GM21825 (cell line): ENCODE results near the gene STYXL2.

Experiments
- ATAC-seq: cut with Tn5 transposase; IDR thresholded peaks from one replicate; pipeline ENCODE4 v1.9.1; 2021; ENCODE audit warnings: mild to moderate bottlenecking, moderate library complexity; ENCODE audit not compliant: unreplicated experiment

STYXL2 gene

DNA sequence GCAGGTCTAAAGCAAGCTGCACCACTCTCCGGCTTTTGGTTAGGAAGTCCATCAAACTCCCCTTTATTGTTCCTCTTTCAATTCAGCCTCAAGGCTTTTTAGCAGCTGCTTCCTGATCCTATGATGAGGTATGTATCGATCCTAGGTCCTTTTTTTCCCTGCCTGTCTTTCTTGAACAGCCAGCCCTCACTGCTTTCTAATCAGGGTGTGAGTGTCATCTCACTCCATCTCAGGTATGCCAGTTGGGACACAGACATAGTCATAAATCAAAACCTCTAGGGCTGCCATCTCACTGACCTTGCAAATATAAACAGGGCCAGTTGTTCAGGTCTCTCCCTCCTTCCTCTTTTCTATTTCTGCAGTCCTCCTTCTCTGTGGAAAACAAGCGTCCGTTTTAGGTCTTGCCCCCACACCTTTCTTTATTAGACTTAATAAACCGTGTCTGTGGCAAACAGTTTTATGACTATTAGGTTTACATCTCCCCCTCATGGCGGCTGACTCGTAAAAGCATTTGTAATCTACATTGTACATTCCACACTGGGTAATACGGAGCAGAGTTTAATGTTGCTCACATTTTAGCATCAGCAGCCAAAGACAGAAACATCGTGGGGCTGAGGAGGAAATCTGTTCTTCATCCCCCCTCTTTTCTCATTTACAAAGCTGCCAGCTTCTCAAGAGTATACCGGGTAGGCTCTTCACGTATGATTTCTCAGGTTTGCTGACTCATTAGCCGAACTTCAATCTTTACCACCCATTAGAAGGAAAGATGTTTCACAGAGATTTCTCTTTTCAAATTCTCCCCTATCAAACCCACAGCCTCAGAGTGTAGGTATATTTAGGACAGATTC is 11.6 kb downstream of the STYXL2 start:
- no peak for ATAC-seq

- ATAC-seq, result no peak
These were observed 12.2 kb downstream of the STYXL2 start for GRCh38 chr1:167106119-167106461.

DNA sequence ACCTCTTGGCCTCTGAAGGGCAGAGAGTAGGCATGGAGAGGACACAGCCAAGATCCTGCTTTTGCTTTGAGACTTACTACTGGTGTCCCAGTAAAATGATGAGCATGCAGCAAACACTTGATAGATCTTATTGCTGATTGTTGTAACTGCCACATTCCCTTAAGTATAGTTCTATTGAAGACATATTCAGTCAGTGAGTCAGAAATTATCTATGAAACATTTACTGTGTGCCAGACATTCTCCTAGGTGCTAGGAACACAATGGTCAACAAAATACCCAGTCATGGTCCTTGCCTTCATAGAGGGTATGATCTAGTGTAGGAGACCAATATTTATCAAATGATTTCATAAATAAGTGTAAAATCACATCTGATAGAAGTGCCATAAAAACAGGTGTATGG is 13.6 kb downstream of the STYXL2 start:
- no peak for ATAC-seq

- peak; percentile 55 for ATAC-seq
These were observed 15.2 kb downstream of the STYXL2 start for GRCh38 chr1:167109125-167109524.

- no peak for ATAC-seq
These were observed 16.7 kb downstream of the STYXL2 start for GRCh38 chr1:167110586-167110985.

DNA sequence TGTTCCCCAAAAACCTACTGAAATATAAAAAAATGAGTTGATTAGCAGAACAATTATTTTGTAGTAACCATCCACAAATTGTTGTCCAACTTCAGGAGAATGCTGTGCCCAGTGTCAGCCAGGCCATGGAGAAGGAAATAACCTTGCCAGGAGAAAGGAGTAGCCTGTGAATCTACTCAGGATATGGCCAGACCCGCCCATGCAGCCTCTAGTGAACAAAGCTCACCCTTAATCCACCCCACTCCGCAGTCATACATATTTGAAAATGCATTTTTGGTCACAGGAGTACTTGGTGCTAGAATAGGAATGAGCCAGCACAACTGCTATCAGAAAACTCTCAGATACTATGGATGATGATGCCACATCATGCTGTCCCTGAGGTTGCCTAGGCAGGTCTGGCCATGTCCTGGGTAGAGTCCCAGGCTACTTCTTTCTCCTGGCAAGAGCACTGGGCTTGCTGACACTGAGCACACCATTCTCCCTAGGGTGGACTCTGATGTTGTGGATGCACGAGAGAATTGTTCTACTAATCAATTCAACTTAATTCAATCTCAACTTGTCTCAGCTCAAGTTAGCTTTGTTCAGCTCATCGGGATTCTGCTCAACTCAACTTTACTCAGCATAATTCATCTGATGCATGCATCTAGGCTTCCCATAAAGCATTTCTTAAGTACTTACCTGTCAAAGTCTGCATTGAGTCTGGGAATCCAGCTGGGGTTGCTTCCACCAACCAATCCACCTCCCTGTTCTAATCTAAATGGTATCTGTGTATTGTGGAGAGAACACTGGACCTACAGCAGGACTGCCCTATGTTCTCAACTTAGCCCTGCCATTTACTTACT is 18.2 kb downstream of the STYXL2 start:
- ATAC-seq, result no peak

GRCh38 chr1:167114725-167115124 is 20.9 kb downstream of the STYXL2 start:
- ATAC-seq, result no peak

- no peak for ATAC-seq
These were observed 21.8 kb downstream of the STYXL2 start for GRCh38 chr1:167115655-167116054.

GRCh38 chr1:167116174-167116573 is 22.3 kb downstream of the STYXL2 start:
- no peak for ATAC-seq

- ATAC-seq, result no peak
These were observed 23.4 kb downstream of the STYXL2 start for GRCh38 chr1:167117225-167117624.

DNA sequence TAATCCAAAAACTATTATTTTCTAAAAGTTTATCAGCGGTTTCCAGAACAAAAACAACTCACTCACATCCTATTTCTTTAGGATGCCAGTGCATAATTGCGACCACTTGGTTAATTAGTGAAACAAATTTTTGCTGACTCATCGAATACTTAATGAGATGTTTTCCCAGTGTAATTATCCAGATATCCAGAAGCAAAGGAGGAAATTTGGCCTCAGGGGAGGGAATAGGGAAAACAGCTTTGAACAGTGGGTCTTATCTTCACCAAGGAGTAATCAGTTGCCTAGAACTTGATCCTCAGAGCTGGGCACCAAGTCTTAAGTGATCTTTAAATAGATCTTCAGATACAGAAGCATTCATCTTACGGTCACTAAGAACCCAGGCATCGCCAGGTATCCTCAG is 24.3 kb downstream of the STYXL2 start:
- ATAC-seq, result no peak

DNA sequence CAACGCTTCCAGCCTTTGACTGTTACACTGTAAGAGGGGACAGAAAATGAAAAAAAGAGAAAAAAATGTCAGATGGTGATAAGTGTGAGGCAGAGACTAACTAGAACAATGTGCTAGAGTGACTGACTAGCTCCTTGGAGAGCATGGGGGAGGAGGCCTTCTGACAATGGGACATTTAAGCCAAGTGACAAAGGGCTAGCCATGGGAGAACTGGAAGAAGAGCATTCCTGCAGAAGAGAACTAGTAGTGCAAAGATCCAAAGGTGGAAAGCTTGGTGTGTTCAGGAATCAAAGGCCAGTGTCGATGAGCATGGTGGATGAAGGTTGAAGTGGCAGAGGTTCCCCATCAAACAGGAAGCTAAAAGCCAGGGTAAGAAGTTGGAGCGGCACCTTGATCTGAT is 25.8 kb downstream of the STYXL2 start:
- no peak for ATAC-seq

GRCh38 chr1:167120899-167121298 is 27.0 kb downstream of the STYXL2 start:
- no peak for ATAC-seq

DNA sequence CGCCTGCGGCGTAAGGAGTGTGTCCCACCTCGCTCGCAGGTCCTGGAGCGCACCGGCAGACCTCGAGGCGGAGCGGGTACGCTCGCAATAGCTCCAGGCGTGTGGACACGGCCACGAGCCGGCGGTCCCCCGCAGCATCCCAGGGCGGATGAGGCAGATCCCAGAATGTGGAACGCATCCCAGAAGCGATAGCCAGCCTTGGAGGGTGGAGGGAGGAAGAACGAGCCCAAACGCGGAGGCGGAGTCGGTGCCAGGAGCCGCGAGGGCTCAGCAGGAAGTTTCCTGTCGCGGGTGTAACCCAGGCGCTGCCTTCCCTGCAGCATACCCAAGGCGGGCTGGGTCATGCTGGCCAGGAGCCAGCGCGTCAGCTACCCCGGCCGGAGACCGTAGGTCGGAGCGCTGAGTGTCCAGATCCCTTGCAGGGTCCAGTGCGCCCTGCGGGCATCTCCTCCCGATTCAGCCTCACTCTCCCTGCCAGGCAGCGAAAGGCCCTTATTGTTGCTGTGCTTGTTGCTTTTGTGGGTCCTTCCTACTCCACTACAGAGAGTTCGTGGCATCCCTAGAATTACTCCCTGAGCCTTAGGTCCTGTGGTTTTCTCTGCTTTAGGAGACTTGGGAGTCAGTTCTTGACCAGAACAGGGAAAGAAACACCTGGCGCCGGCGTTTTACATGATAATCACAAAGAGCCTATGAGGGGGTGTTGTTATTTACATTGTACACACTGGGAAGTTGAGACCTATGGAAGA is 27.7 kb downstream of the STYXL2 start:
- no peak for ATAC-seq

DNA sequence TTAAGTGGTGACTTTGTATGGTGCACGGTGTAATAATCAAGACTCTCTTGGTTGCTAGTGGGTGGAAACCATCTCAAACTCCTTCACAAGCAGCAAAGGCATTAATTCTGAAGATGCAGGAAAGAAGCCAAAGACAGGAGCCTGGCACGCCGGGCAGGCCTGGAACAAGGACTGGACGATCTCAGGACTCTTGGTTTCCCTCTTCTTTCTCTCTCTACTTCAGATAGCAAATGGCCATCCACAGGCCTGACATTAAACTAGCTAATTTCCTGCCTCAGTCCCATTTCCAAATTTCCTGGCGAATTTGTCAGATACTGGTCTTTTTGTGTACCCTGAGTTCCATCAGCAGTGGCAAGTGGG is 28.2 kb downstream of the STYXL2 start:
- ATAC-seq, result no peak

DNA sequence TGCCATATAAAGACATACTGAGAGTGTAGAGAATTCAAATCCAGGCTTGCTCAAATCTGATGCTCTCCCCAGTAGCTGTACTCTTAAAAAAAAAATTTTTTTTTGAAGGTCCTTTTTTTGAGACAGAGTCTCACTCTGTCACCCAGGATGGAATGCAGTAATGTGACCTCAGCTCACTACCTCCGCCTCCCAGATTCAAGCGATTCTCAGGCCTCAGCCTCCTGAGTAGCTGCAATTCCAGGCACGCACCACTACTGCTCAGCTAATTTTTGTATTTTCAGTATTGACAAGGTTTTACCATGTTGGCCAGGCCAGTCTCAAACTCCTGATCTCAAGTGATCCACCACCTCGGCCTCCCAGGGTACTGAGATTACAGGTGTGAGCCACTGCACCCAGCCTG is 28.7 kb downstream of the STYXL2 start:
- no peak for ATAC-seq

DNA sequence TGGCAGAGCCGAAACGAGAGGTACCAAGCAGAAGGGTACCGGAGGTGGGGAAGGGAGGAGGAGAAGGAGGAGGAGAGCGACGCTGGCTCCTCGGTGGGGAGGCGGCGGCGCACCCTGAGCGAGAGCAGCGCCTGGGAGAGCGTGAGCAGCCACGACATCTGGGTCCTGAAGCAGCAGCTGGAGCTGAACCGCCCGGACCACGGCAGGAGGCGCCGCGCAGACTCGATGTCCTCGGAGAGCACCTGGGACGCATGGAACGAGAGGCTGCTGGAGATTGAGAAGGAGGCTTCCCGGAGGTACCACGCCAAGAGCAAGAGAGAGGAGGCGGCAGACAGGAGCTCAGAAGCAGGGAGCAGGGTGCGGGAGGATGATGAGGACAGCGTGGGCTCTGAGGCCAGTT is 32.4 kb downstream of the STYXL2 start:
- no peak for ATAC-seq

GRCh38 chr1:167126811-167127210 is 32.9 kb downstream of the STYXL2 start:
- ATAC-seq, result no peak

DNA sequence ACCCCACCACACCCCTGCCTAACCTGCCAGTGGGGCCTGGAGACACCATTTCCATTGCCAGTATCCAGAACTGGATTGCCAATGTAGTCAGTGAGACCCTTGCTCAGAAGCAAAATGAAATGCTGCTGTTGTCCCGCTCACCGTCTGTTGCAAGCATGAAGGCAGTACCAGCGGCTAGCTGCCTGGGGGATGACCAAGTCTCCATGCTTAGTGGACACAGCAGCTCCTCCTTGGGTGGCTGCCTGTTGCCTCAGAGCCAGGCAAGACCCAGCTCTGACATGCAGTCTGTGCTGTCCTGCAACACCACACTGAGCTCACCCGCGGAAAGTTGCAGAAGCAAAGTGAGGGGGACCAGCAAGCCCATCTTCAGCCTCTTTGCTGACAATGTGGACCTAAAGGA is 33.4 kb downstream of the STYXL2 start:
- ATAC-seq, result no peak

GRCh38 chr1:167127661-167128060 is 33.8 kb downstream of the STYXL2 start:
- ATAC-seq, result no peak
